ENCODE measurements around the gene CLMP.

GRCh38 chr11:123241874-123242543, 47.0 kb upstream of the CLMP start:
- TF ChIP-seq CTCF (IDR thresholded peaks at IDR 0.05) (no peak), POLR2AphosphoS5 (IDR thresholded peaks at IDR 0.05) (no peak), EP300 (IDR thresholded peaks at IDR 0.05; ENCODE audit: low read depth) (no peak), POLR2A (IDR thresholded peaks at IDR 0.05) (no peak)

All from transverse colon (tissue), 4 donors.